ENCODE measurements around the gene FSTL5. TPM values are rescaled to one million over a fixed set of nuclear protein-coding genes. Genes with fewer than 3 reads are reported as not detected.

The FSTL5 gene
- total RNA-seq, 4 donors from 2014 or later, result not detected

GRCh38 chr4:161702287-161702686 is 461.5 kb downstream of the FSTL5 start:
- ATAC-seq, result no peak
- Histone ChIP-seq H3K36me3 (no peaks in the 10 kb centered on the region), H3K4me1 (no peaks in the 10 kb centered on the region), H3K4me3 (no peak overlapping the region), H3K27ac (no peak overlapping the region), H3K9me3 (no peaks in the 10 kb centered on the region), H3K27me3 (no peaks in the 10 kb centered on the region)
- in situ Hi-C loops (cut with MboI; ENCODE audit: low sequenced_read_pairs in 4 of 4) (no loop called here), intact Hi-C loops (cut with DNase I; ENCODE audit: low total_unique reads) (no loop called here)
- DNase-seq, result no peak
- no peak for TF ChIP-seq POLR2A (IDR thresholded peaks at IDR 0.05)
- no peak for TF ChIP-seq CTCF (IDR thresholded peaks at IDR 0.05 in 4 of 5, conservative IDR thresholded peaks at IDR 0.05 in 1 of 5)

GRCh38 chr4:161696944-161697343 is 466.9 kb downstream of the FSTL5 start:
- H3K27me3 ChIP-seq, result no peaks in the 10 kb centered on the region
- H3K27ac ChIP-seq, result no peak overlapping the region
- intact Hi-C loops (cut with DNase I; ENCODE audit: low total_unique reads) (no loop called here), in situ Hi-C loops (cut with MboI; ENCODE audit: low sequenced_read_pairs in 4 of 4) (no loop called here)
- H3K4me3 ChIP-seq, result no peak overlapping the region
- H3K9me3 ChIP-seq, result no peaks in the 10 kb centered on the region
- DNase-seq (no peak), ATAC-seq (no peak)
- H3K36me3 ChIP-seq, result no peaks in the 10 kb centered on the region
- TF ChIP-seq CTCF (IDR thresholded peaks at IDR 0.05 in 4 of 5, conservative IDR thresholded peaks at IDR 0.05 in 1 of 5) (no peak), POLR2A (IDR thresholded peaks at IDR 0.05) (no peak)
- H3K4me1 ChIP-seq, result no peaks in the 10 kb centered on the region

- DNase-seq (no peak), ATAC-seq (no peak)
- Histone ChIP-seq H3K9me3 (no peaks in the 10 kb centered on the region), H3K36me3 (no peaks in the 10 kb centered on the region), H3K4me1 (no peaks in the 10 kb centered on the region), H3K27ac (no peak overlapping the region), H3K4me3 (no peak overlapping the region), H3K27me3 (no peaks in the 10 kb centered on the region)
- TF ChIP-seq CTCF (IDR thresholded peaks at IDR 0.05 in 4 of 5, conservative IDR thresholded peaks at IDR 0.05 in 1 of 5) (no peak), POLR2A (IDR thresholded peaks at IDR 0.05) (no peak)
- in situ Hi-C loops (cut with MboI; ENCODE audit: low sequenced_read_pairs in 4 of 4), result no loop called here
- intact Hi-C loops (cut with DNase I; ENCODE audit: low total_unique reads), result no loop called here
These were observed 483.7 kb downstream of the FSTL5 start for GRCh38 chr4:161680146-161680545.

GRCh38 chr4:161664740-161665139 is 499.1 kb downstream of the FSTL5 start:
- in situ Hi-C loops (cut with MboI; ENCODE audit: low sequenced_read_pairs in 4 of 4), result no loop called here
- ATAC-seq, result no peak

More at GRCh38 chr4:161664740-161665139, 499.1 kb downstream of the FSTL5 start:
- H3K27me3 ChIP-seq, result no peaks in the 10 kb centered on the region
- no peak for DNase-seq
- H3K4me1 ChIP-seq, result no peaks in the 10 kb centered on the region
- no peaks in the 10 kb centered on the region for H3K9me3 ChIP-seq
- intact Hi-C loops (cut with DNase I; ENCODE audit: low total_unique reads), result no loop called here
- TF ChIP-seq POLR2A (IDR thresholded peaks at IDR 0.05) (no peak), CTCF (IDR thresholded peaks at IDR 0.05 in 4 of 5, conservative IDR thresholded peaks at IDR 0.05 in 1 of 5) (no peak)
- H3K4me3 ChIP-seq, result no peak overlapping the region
- H3K27ac ChIP-seq, result no peak overlapping the region
- no peaks in the 10 kb centered on the region for H3K36me3 ChIP-seq
